HL-60/S4 (cell line): ENCODE results near the gene GARIN5A.
"Not testable (repeated sequence)": the region's sequence is repeated elsewhere in the genome, so short reads cannot be mapped to it uniquely, and the experiment has no call there.

ENCODE experiments used
- in situ Hi-C: fragments of 300-500 bp; cut with MboI; formaldehyde crosslinking; loops from 2 replicates; pipeline ENCODE4 v1.14.3; 2022; ENCODE audit warnings: low sequenced_read_pairs

GARIN5A gene

DNA sequence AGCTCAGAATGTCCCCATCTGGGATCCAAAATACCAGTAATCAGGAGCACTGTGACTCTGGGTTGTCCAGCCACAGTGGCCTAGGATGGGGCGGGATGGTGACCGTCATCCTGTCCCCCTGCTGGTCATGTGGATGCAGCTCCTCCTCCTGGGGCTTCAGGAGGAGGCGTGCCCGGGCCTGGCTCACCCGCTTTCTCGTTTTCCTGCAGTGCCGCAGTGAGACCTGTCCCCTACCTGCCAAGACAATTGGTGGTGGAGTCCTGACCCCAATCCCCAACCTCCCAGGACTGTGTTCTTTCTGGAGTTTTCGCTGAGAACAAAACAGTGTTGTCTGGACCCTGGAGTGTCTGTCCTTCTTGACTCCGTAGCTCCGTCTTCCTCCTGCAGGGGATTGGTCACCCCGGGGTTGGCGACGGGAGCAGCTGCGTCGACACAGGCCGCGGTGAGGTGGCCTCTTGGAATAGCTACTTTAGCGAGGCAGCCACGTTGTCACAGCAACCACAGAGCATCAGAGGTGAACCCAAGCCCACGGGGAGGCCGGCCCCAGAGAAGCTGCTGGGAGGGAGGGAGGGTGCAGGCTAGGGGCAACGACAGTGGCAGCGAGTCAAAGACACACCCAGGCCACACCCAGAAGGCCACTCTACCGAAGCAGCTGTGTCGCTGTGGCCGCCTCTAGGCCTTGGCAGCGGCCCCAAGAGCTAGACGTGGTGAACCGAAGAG, 10.5 kb downstream of the GARIN5A start:
- in situ Hi-C loops = no loop called here

DNA sequence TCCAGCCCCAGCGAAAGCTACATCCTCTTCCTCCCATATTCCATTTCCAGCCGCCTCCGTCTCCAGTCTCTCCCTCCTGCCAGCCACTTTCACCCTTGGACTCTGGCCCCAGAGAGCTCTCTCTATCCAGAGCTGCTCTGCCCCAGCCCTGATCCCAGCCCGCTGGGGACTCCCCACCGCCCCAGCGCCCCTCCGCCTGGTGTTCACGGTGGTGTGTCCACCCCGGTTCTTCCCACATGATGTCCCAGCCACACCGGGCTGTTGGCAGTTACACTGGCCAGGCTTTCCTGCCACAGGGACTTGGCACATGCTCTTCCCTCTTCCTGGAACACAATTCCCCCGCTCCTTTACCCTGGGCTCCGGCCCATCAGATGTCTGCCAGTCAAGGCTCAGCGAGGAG, 11.6 kb downstream of the GARIN5A start:
- in situ Hi-C loops = loop anchor here (5.0 kb wide), 1 partner anchor 98 kb away; the partner anchor contains the start of gene NAPSA

DNA sequence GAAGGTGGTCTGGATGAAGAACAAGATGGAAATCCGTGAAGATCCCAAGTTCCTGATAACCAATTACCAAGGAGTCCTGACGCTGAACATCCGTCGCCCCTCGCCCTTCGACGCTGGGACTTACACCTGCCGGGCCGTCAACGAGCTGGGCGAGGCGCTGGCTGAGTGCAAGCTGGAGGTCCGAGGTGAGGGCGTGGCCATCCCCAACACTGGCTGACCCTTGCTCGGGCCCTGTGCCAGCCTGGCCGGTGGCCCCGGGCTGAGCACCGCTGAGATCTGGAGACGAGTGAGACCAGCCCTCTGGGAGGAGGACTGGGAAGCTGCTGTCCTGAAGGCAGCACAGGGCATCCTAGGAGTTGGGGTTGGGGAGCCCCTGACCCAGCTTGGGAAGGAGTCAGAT, 12.3 kb downstream of the GARIN5A start:
- in situ Hi-C loops = loop anchor here (5.0 kb wide), 1 partner anchor 97 kb away; the partner anchor contains the start of gene NAPSA

DNA sequence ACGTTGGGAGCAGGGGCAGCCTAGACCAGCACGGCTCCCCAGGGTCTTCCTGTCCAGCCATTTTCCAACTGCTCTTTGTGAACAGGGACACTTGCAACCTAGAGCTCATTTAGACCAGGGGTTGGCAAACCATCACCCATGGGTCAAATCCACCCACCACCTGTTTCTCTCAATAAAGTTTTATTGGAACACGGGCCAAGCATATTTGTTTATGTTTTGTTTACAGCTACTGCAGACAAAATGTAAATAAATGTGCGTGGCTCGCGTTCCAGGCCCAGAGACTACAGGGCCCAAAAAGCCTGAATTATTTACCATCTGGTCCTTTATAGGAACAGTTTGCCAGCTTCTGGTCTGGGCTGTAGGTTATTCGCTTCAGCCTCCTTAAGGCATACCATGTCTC, 13.7 kb downstream of the GARIN5A start:
- in situ Hi-C loops = loop anchor here (5.0 kb wide), 1 partner anchor 96 kb away; the partner anchor contains the start of gene NAPSA

DNA sequence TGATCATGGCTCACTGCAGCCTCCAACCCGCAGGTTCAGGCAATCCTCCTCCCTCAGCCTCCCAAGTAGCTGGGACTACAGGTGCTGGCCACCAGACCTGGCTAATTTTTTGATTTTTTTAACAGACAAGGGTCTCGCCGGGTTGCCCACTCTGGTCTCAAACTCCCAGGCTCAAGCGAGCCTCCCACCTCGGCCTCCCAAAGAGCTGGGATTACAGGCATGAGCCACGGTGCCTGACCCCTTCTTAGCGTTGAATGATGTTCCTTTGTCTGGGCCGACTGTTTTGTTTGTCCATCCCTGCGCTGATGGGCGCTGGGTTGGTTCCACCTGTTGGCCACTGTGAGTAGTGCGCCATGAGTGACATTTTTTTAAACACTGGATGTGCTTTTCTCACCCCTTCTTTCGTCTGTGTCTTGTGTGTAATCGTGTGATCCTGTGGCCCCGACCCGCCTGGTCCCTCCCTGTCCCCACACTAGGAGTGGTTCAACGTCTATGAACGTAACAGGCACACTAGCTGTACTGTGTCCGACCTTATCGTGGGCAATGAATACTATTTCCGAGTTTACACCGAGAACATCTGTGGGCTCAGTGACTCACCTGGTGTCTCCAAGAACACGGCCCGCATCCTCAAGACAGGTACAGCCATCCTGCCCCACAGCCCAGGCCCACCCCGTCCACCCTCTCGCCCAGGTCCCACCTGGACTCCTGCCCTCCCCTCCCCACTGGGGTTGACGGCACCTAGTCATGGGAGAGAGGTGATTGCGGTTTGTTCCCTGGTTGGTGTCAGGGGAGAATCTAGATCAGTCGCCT, 15.4 kb downstream of the GARIN5A start:
- in situ Hi-C loops = loop anchor here (5.0 kb wide), 1 partner anchor 94 kb away; the partner anchor contains the start of gene NAPSA

DNA sequence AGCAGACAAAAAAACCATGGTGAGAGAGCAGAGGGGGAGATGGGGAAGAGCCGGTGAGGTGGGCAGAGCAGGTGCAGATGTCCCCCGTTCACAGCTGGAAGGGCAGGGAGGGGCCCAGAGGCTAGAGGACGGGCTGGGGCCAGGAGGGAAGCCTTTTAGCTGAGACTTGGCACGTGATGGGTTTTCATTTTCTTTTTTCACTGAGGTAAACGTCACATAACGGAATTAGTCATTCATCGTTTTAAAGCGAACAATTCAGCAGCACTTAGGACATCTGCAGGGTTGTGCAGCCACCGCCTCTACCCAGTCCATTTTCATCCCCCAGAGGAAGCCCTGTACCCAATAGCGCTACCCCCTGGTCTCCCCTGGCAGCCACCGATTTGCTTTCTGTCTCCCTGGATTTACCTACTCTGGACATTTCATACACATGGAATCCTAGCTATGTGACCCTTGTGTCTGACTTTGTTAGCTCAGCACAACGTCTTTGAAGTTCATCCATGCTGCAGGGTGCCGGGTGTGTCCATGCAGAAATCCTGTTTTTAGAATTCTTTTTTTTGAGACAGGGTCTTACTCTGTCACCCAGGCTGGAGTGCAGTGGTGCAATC, 16.4 kb downstream of the GARIN5A start:
- in situ Hi-C loops = loop anchor here (5.0 kb wide), 1 partner anchor 93 kb away; the partner anchor contains the start of gene NAPSA

DNA sequence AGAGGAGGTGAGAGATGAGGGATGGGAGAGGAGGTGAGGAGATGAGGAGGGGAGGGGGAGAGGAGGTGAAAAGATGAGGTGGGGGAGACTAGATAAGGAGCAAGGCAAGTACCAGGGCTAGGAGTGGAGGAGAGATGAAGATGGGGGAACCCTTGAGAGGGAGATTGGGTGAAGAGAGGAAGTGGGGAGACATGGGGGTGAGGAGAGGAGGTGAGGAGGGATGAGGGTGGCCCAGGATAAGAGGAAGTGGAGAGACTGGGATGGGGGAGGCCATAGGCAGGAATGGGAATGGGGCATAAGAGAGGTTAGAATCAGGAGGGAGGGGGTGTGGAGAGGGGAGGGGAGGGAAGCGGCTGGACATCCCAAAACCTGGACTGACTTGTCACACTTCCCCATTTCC, 17.0 kb downstream of the GARIN5A start:
- in situ Hi-C loops = loop anchor here (5.0 kb wide), 1 partner anchor 92 kb away; the partner anchor contains the start of gene NAPSA

DNA sequence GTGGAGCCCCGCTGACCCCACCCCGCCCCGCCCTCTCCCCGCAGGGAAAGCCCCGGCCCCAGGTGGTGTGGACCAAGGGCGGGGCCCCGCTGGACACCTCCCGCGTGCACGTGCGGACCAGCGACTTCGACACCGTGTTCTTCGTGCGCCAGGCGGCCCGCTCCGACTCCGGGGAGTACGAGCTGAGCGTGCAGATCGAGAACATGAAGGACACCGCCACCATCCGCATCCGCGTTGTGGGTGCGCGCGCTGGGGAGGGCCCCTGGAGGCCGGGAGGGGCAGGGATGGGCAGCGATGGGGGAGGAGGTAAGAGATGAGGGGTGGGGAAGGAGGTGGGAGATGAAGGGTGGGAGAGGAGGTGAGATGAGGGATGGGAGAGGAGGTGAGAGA, 17.6 kb downstream of the GARIN5A start:
- in situ Hi-C loops = no loop called here

DNA sequence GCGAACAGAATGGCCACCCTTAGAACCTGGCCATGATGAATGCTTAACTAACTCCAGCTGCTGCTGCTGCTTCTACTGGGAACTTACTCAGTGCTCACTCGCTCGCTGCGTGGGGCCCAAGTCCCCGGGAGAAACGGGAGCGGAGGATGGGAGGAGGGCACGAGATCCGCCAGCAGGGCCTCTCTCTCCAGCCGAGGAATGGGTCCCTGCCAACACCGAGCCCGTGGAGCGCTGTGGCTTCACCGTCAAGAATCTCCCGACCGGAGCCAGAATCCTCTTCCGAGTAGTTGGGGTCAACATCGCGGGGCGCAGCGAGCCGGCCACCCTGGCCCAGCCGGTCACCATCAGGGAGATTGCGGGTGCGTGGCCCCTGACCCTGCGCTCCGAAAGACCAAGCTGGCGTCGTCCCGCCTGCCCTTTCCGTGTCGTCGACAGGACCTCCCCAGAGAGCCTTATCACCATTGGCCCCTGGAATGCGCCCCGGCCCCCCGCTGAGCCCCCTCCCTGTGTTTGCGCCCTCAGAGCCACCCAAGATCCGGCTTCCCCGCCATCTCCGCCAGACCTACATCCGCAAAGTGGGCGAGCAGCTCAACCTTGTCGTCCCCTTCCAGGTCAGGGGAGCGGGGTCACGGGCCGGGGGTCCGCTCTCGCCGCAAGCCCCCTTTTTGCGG, 18.1 kb downstream of the GARIN5A start:
- in situ Hi-C loops = no loop called here

DNA sequence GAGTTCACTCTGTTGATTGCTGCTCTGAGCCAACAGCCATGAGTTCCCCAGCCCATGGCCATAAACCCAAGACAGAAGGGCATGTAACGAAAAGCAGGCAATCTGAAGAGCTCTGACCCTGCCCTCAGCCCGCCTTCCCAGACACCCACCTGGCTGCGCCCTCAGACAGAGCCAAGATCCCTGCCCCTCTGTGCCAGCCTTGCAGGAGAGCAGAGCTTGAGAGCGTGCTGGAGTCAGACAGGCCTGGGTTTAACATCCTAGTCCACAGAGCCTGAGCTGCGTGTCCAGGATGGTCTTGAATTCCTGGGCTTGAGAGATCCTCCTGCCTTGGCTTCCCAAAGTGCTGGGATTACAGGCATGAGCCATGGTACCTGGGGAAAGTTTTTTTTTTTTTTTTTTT, 19.3 kb downstream of the GARIN5A start:
- in situ Hi-C loops = no loop called here

DNA sequence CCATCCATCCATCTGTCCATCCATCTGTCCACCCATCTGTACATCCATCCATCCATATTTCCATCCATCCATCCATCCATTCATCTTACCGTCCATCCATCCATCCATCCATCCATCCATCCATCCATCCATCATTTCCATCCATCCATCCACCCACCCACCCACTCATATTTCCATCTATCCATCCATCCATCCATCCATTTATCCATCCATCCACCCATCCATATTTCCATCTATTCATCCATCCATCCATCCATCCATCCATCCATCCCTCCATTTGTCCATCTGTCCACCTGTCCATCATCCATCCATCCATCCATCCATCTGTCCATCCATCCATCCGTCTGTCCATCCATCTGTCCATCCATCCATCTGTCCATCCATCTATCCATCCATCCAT, 20.7 kb downstream of the GARIN5A start:
- in situ Hi-C loops = no loop called here

DNA sequence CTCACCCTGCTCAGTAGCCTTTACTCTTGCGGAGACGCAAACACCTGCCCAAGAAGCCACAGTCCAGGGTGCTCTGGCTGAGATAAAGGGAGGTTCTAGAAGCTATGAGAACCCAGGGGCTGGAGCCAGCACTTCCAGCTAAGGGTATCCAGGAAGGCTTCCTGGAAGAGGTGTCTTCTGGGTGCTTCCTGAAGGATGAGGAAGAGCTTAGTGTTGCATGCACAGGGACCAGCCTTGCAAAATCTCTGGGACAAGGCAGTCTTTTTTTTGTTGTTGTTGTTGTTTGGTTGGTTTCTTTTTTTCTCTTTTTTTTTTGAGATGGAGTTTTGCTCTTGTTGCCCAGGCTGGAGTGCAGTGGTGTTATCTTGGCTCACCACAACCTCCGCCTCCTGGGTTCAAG, 23.4 kb downstream of the GARIN5A start:
- in situ Hi-C loops = no loop called here

DNA sequence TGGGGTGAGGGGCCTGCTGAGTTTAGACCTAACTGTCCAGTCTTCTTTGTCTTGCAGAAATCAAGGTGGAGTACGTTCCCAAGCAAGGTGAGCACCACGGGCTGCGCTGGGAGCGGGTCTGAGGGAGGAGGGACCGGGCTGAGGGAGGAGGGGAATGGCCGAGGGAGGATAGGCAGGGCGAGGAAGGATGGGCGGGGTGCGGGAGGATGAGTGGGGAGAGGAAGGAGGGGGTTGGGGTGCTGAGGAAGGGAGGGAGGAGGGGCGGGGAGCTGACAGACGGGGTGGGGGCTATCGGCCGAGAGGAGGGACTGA, 25.5 kb downstream of the GARIN5A start:
- in situ Hi-C loops = no loop called here

DNA sequence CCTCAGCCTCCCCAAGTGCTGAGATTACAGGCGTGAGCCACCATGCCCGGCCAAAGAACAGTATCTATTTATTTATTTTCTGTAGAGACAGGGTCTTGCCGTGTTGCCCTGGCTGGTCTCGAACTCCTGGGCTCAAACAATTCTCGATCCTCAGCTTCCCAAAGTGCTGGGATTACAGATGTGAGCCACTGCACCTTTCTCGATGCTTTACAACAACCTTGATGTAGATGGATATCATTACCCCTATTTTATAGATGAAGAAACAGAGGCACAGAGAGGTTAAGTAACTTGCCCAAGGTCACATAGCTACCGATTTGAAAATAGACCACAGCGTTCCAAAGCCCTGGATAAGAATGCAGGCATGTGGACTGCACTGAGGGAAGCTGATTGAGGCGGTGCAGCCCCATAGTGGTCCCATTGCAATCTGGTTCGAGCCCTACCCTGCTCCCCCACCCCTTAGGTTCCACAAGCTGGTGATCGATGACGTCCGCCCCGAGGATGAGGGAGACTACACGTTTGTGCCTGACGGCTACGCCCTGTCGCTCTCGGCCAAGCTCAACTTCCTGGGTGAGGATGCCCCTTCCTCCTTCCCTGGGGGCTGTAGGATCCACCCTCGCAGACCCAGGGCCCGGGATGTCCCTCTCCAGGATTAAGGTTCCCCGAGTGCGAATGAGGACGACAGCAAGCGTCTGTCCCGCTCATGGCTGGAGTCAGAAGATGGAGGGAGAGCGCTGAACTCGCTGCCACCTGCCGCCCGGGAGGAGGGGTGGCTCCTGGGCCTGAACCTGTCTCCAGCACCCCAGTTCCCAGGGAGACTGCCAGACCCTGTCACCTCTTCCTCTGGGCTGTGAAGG, 26.1 kb downstream of the GARIN5A start:
- in situ Hi-C loops = no loop called here

DNA sequence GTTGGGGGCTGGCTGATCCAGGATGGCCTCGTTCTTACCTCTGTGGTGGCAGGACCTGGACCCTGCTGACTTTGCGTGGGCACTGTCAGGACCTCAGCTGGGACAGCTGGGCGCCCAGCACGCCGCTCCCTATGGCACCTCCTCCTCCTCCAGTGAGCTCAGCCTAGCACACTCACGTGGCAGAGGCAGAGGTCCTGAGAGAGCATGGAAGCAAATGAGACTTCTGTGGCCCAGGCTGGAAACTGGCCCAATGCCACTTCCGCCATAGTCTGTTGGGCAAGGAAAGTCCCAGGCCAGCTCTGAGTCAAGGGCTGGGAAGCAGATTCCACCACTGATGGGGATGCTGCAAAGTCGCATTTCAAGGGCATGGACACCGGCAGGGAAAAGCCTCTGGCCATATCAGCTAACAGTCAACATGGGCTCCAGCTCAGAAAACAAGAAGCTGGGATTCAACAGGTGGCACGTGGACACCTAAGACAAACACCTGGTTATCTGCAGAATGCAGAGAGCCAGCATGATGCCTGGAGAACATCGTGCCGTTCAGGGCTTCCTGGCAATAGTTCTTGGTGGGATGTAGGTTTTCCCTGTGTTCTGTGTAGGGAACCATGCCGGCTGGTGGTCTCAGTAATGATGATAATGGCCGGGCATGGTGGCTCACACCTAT, 27.3 kb downstream of the GARIN5A start:
- in situ Hi-C loops = no loop called here

DNA sequence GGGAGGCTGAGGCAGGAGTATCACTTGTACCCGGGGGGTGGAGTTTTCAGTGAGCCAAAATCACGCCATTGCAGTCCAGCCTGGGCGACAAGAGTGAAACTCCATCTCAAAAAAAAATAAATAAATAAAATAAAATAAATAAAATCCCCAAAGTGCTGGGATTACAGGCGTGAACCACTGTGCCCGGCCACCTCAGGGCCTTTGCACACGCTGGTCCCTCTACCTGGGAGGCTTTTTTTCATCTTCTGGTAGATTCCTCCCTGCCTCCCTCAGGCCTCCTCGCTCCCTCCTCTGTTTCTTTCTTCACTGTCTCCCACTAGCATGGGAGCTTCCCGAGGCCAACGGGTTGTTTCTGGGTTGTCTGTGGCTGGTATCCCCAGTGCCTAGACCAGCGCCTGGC, 28.9 kb downstream of the GARIN5A start:
- in situ Hi-C loops = no loop called here

DNA sequence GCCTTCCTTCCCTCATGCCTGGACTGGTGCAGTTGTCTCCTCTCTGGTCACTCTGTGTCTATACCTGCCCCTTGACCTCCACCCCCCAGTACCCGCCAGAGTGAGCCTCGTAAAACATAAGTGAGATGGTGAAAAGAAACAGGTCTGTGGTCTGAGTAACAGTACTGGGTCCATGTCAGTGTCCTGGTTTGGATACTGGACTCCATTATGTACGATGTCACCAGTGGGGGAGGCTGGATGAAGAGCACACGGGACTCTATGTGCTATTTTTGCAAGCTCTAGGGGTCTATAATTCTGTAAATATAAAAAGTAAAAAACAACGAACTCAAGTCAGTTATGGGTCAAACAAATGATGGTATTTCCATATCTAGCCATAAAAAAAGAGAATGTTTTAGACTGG, 29.6 kb downstream of the GARIN5A start:
- in situ Hi-C loops = no loop called here

DNA sequence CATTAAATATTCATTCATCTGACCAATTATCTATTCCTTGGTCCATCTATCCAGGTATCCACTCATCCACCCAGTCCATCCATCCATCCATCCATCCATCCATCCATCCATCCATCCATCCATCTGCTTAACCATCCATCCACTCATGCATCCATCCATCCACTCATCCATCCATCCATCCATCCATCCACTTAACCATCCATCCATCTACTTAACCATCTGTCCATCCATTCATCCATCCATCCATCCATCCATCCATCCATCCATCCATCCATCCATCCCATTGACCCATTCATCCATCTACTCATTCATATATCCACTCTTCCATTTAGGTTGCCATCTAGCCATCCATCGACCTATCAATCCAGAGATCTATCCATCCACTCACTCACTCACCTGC, 32.6 kb downstream of the GARIN5A start:
- in situ Hi-C loops = no loop called here

DNA sequence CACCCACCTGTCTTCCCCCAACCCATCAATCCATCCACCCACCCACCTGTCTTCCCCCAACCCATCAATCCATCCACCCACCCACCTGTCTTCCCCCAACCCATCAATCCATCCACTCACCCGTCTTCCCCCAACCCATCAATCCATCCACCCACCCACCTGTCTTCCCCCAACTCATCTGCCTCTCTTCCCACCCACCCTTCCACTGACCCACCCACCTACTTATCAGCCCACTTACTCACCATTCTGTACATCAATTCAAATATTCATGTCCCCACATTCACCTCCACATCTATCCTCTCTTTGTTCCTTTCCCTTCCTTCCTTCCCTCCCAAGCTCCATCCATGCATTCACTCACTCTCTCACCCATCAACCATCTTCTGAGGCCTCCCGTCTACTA, 37.5 kb downstream of the GARIN5A start:
- in situ Hi-C loops = not testable (repeated sequence)
